Glutamatergic neuron (in vitro differentiated cells): ENCODE data around the gene CDK19. TPM values are rescaled to one million over a fixed set of nuclear protein-coding genes. Genes with fewer than 3 reads are reported as not detected.

Experiments used
- DNase-seq: peaks from one replicate; pipeline ENCODE4 v3.0.0; 2022
- H3K27ac Mint-ChIP-seq: one replicate; pipeline ENCODE4 v1.8.0; 2020; ENCODE audit warnings: mild to moderate bottlenecking, mixed read lengths, inconsistent platforms; ENCODE audit not compliant: unreplicated experiment
- H3K27me3 Mint-ChIP-seq: one replicate; pipeline ENCODE4 v1.8.0; 2020; ENCODE audit warnings: mild to moderate bottlenecking, moderate library complexity, mixed read lengths, inconsistent platforms; ENCODE audit not compliant: unreplicated experiment
- H3K36me3 Mint-ChIP-seq: one replicate; pipeline ENCODE4 v1.8.0; 2020; ENCODE audit warnings: mild to moderate bottlenecking, mixed read lengths, inconsistent platforms; ENCODE audit not compliant: unreplicated experiment
- H3K4me1 Mint-ChIP-seq: one replicate; pipeline ENCODE4 v1.8.0; 2020; ENCODE audit warnings: mild to moderate bottlenecking, low read depth, mixed read lengths, inconsistent platforms; ENCODE audit not compliant: unreplicated experiment
- H3K4me3 Mint-ChIP-seq: one replicate; pipeline ENCODE4 v1.8.0; 2020; ENCODE audit warnings: mild to moderate bottlenecking, mixed read lengths, inconsistent platforms; ENCODE audit not compliant: unreplicated experiment
- H3K9me3 Mint-ChIP-seq: one replicate; pipeline ENCODE4 v1.8.0; 2020; ENCODE audit warnings: mild to moderate bottlenecking, moderate library complexity, mixed read lengths, inconsistent platforms; ENCODE audit not compliant: unreplicated experiment
- total RNA-seq: library from RNA; stranded (reverse); fragmentation: NEBNext Ultra II Directional; extraction: Animal tissue kit (Norgen Biotek cat#: 25700); gene quantifications from one replicate; pipeline ENCODE4 v1.2.1, GENCODE V29; 2021; ENCODE audit not compliant: unreplicated experiment
- TF ChIP-seq, protein P1 (sequence below): fragments of 200-600 bp; sonication (generic); IDR thresholded peaks from one replicate; pipeline ENCODE4 v1.5.0; 2021; ENCODE audit not compliant: partially characterized antibody, unreplicated experiment

CDK19 gene
- total RNA-seq, 1 donor from 2014 or later: 20.8 TPM

DNA sequence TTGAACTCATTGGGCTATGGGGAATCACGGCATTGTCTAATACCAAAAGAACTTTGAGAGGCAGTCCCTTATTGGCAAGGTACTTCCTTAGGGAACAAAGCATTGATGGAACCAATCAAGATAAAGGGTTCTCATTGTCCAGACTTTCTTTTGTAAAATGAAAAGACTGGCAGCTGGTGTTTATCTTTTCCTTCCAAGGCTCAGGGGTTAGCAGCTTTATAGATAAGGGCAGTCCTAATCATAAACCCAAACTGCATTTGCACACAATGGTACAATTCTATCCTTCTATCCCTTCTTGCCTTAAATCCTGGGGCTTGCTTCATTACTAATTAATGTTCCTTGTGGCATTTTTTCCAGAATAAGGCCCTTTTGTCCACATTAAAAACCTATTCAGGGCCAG is 28.6 kb downstream of the CDK19 start:
- no peak overlapping the region for H3K4me3 Mint-ChIP-seq
- no peaks in the 10 kb centered on the region for H3K27me3 Mint-ChIP-seq
- H3K36me3 Mint-ChIP-seq: peaks cover 8% of the 10 kb centered on the region
- H3K27ac Mint-ChIP-seq: no peak overlapping the region
- no peaks in the 10 kb centered on the region for H3K9me3 Mint-ChIP-seq
- TF ChIP-seq, protein P1, sequence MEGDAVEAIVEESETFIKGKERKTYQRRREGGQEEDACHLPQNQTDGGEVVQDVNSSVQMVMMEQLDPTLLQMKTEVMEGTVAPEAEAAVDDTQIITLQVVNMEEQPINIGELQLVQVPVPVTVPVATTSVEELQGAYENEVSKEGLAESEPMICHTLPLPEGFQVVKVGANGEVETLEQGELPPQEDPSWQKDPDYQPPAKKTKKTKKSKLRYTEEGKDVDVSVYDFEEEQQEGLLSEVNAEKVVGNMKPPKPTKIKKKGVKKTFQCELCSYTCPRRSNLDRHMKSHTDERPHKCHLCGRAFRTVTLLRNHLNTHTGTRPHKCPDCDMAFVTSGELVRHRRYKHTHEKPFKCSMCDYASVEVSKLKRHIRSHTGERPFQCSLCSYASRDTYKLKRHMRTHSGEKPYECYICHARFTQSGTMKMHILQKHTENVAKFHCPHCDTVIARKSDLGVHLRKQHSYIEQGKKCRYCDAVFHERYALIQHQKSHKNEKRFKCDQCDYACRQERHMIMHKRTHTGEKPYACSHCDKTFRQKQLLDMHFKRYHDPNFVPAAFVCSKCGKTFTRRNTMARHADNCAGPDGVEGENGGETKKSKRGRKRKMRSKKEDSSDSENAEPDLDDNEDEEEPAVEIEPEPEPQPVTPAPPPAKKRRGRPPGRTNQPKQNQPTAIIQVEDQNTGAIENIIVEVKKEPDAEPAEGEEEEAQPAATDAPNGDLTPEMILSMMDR: no peak
- H3K4me1 Mint-ChIP-seq: no peaks in the 10 kb centered on the region
- no peak for DNase-seq

DNA sequence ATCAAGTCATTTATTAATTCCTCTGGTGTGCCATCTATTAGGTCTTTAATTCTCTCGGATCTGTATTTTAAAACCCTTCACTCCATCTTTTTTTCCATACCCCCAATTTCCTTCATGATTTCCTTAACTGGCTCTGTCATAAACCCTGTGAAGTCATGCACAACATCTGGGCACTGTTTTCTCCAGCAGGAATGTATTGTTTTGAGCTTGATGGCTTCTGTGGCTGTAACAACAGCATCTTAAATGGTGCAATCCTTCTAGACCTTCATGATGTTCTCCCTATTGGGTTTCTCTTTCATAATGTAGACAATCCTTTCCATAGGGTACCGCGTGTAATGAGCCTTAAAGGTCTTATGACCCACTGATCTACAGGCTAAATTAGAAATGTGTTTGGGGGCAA is 29.0 kb downstream of the CDK19 start:
- Mint-ChIP-seq H3K36me3 (peaks cover 8% of the 10 kb centered on the region), H3K4me3 (no peak overlapping the region), H3K4me1 (no peaks in the 10 kb centered on the region), H3K9me3 (no peaks in the 10 kb centered on the region), H3K27ac (no peak overlapping the region), H3K27me3 (no peaks in the 10 kb centered on the region)
- DNase-seq: no peak
- TF ChIP-seq, protein P1: no peak

DNA sequence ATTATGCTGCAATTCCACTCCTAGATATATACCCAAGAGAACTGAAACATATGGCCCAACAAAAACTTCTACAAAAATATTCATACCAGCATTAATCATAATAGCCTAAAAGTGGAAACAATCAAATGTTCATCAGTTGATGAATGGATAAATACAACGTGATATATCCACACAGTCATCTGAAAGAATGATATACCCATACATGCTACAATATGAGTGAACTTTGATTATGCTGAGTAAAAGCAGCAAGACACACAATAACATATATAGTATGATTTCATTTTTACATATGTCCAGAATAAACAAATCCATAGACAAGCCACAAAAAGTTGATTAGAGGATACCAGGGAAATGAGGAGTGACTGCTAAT is 30.7 kb downstream of the CDK19 start:
- no peaks in the 10 kb centered on the region for H3K4me1 Mint-ChIP-seq
- TF ChIP-seq, protein P1: no peak
- H3K9me3 Mint-ChIP-seq: no peaks in the 10 kb centered on the region
- DNase-seq: no peak
- no peak overlapping the region for H3K4me3 Mint-ChIP-seq
- no peaks in the 10 kb centered on the region for H3K27me3 Mint-ChIP-seq
- no peak overlapping the region for H3K27ac Mint-ChIP-seq
- peaks cover 8% of the 10 kb centered on the region for H3K36me3 Mint-ChIP-seq

DNA sequence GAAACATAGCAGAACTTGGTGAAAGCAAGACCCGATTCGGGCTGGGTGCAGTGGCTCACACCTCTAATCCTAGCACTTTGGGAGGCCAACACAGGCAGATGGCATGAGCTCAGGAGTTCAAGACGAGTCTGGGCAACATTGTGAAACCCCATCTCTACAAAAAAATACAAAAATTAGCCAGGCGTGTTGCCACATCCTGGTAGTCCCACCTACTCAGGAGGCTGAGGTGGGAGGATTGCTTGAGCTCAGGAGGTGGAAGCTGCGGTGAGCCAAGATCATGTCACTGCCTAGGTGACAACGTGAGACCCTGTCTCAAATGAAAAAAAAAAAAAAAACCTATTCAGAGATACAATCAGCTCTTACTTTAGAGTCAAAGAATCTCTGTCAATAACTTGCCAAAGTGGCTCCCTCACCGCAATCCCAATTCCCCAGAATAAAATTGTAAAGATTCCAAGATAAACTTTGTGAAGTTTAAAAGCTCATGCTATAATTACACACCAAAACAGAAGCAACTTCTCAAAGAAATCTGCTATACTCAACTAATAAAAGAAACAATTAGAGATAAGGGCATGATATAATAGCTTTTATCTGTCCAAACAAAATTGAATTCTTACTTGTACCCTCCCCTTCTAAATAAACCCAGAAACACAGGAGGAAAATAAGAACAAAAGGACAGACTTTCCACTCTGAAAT is 33.6 kb downstream of the CDK19 start:
- no peak overlapping the region for H3K4me3 Mint-ChIP-seq
- no peaks in the 10 kb centered on the region for H3K36me3 Mint-ChIP-seq
- no peaks in the 10 kb centered on the region for H3K4me1 Mint-ChIP-seq
- TF ChIP-seq, protein P1: no peak
- H3K9me3 Mint-ChIP-seq: no peaks in the 10 kb centered on the region
- DNase-seq: no peak
- H3K27me3 Mint-ChIP-seq: no peaks in the 10 kb centered on the region
- no peak overlapping the region for H3K27ac Mint-ChIP-seq

DNA sequence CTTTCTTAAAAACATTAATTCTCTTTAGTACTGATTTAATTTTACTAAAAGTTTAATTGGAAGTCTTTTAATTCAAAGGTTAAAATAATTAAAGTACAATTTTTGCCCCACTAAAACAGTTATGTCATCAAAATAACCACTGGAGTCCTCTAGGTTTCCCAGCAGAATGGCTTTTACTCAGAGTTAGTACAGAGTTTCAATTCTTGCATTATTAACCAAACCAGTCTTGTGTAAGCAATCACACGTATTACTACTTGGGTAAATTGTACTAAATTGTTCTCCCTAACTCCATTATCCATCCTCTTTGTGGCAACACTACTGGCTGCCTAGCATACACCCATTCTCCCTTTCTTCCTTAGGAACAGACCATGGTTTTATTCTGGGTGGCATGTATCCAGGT is 36.9 kb downstream of the CDK19 start:
- Mint-ChIP-seq H3K4me3 (no peak overlapping the region), H3K27ac (no peak overlapping the region), H3K36me3 (no peaks in the 10 kb centered on the region), H3K4me1 (peaks cover 2% of the 10 kb centered on the region), H3K27me3 (no peaks in the 10 kb centered on the region), H3K9me3 (no peaks in the 10 kb centered on the region)
- DNase-seq: no peak
- TF ChIP-seq, protein P1: no peak
